GM19455 (cell line): ENCODE measurements around the gene PHLDB1.

Experiments
- ATAC-seq: cut with Tn5 transposase; IDR thresholded peaks from one replicate; pipeline ENCODE4 v1.9.1; 2021; ENCODE audit not compliant: unreplicated experiment

Gene PHLDB1

DNA sequence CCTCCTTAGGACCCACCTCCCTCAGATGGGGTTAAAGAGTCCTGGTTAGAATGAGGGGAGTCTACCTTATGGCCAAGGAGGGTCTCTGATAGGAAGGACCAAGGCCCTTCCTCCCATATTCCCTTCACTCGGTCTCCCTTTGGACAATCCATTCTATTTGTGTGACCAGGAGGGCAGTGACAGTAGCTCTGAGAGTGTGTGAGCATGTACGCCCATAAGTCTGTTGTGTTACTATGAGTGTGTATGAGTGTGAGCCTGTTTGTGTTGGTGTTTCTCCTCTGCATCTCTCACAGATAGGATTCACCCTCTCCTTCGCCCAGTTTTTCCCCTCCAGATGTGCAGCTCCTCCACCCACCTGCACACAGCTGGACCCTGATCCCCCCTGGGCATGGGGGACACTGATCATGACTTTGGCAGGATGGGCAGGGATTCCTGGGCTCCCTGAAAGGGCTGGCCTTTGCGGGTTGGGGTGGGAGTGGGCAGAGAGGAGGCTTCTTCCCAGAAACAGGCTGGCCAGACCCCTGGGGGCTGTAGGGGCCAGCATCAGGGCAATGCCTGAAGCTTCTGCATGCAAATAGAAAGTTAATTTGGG is 14.5 kb downstream of the PHLDB1 start:
- ATAC-seq = no peak

DNA sequence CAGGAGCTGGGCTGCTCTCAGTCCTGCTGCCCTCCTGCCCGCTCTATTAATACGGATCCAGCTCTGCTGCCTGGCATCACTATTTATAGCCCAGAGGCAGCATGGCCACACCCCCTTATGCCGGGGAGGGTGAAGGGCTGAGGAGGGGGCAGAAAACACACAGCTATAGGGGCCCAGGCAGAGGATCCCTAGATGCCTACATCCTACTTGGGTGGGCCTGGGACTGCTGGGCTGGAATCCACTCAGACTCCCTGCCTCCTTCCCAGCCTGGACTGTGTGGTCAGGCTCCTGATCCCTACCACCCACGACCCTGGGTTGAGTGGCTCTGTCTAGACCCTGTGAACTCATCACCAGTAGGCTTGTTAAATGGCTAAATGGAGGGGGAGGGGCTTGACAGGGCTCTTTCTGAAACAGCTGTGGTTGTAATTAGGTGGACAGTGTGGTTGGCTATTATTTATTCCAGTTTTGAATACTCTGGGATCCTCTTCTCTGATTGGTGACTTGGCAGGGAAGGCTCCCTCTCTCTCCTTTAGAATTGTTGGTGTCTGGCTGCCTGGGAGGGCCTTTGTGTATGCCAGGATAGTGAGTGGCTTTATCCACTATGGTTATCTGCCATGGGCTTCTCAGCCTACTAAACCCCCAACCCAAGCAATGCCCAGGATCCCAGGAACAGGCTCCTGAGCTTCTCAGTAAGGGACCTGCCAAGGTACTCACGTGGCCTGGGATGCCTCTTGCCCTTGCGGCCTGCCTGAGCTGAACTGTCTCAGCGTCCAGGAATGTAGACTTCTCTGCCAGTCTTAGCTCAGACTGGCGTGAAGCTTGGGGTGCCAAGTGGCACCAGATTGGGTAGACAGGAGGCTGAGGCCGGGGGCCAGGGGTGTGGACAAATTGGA is 15.2 kb downstream of the PHLDB1 start:
- no peak for ATAC-seq

DNA sequence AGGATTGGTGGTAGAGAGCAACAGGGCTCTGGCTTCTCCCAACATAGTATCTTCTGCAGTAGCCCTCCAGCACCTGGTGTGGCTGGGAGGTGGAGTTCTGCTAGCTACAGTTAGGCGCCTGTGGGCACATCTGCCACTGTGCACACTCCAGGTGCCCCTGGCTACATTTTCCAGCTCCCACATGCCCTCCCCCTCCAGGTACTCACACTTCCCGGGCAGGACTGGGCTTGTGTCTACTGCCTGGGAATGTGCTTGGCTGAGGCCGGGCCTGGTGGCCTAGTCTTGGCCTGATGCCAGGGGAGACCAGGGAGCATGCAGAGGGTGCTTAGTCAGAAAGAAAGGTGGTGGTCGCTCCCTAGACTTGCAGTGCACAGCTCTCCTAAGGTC is 15.8 kb downstream of the PHLDB1 start:
- no peak for ATAC-seq

DNA sequence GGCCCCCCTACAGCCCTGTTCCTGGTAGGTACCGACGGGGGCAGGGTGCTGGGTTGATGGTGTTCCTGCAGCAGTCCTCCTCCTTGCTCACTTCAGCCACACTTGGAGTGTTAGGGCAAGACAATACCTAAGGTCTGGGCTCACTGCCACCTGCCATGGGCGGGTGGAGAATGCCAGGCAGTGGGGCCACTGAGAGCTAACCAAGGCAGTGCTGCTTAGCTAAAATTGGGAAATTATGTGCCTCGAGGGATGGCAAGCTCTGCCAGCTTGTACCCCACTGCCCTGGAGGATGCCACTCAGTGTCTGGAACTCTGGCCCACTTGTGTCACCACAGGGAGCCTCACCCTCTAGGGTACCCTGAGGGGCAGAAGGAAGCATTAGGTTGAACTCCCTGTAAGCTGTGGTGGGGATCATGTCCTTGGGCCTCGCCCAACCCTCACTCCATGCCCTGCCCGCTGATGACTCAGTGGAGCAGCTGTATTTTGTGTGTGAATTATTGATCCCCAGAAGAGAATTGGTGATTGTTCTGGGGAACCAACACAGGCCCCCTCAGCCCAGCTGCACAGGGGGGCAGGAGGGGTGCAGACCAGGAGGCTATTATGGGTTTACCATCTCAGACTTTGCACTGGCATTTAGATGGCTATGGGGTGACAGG is 17.7 kb downstream of the PHLDB1 start:
- no peak for ATAC-seq

DNA sequence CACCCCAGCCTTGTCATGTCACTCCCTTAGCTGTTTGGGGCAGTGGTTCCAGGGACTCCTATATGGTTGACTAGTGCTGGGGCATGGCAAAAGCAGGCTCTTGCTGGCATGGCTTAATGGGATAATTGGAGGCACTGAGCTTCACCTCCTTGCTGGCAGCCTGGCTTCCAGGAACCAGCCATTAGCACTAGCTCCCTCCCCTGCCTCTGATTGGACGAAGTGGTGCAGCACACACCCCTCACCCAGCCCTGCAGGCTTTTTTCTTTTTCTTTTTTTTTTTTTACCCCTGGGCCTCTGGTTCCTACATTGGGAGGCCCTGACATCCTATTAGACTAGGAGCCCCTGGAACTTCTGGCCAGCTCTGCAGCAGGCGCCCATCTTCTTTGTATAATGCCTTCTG is 18.6 kb downstream of the PHLDB1 start:
- ATAC-seq = no peak

DNA sequence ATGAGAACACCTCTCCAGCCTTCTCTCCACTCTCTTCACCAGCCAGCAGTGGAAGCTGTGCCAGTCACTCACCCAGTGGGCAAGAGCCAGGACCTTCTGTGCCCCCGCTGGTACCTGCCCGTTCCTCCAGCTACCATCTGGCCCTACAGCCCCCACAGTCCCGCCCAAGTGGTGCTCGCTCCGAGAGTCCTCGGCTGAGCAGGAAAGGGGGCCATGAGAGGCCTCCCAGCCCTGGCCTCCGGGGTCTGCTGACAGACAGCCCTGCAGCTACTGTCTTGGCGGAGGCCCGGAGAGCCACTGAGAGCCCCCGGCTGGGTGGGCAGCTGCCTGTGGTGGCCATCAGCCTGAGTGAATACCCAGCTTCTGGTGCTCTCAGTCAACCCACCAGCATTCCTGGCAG is 20.2 kb downstream of the PHLDB1 start:
- no peak for ATAC-seq

DNA sequence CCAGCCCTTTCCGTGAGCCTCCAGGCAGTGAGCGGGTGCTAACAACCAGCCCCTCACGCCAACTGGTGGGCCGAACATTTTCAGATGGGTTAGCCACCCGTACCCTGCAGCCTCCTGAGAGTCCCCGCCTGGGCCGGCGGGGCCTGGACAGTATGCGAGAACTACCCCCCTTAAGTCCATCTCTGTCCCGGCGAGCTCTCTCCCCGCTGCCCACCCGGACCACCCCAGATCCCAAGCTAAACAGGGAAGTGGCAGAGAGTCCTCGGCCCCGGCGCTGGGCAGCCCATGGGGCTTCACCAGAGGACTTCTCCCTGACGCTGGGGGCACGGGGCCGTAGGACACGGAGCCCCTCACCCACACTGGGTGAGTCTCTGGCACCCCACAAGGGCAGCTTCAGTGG is 20.6 kb downstream of the PHLDB1 start:
- ATAC-seq = no peak

DNA sequence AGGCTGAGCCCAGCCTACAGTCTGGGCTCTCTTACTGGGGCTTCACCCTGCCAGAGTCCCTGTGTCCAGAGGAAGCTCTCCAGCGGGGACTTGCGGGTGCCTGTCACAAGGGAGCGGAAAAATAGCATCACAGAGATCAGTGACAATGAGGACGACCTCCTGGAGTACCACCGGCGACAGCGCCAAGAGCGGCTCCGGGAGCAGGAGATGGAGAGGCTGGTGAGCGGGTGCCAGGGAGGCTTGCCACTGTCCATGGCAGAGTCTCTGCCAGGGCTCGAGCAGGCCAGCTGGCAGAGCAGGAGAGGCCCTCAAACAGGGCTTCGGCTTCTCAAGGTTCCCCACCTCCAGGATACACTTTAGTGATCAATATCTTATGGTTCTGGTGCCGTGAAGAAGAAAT is 21.0 kb downstream of the PHLDB1 start:
- ATAC-seq = no peak

DNA sequence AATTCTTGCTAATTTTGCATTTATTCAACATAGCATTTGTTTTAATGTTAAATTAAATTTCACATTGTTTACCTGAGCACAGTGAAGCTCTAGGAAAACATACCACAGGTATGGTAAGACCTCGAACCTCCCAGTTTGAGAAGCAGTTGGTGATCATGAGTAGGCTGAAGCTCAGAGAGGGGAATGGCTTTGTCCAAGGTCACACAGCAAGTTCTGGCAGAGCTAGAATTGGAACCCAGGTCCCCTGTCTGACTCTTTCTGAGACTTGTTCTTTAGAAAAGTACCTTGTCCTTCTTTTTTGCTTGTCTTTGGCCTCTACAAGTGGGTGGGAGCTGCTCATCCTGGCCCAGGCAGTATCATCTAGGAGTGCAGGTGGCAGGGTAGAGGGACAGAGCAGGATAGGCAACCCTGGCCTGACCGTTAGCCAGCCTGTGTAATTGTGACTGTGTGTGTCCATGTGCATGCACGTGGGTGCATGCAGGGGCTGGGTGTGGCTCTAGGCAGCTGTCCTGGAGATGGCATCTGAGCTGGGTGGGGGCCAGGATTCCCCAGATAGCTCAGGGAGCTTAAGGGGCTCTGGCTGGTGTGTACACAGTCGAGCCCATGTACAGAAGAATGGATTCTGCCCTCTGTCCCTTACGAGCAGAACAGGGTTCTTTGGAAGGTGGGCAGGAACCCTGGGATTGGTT is 21.6 kb downstream of the PHLDB1 start:
- no peak for ATAC-seq

DNA sequence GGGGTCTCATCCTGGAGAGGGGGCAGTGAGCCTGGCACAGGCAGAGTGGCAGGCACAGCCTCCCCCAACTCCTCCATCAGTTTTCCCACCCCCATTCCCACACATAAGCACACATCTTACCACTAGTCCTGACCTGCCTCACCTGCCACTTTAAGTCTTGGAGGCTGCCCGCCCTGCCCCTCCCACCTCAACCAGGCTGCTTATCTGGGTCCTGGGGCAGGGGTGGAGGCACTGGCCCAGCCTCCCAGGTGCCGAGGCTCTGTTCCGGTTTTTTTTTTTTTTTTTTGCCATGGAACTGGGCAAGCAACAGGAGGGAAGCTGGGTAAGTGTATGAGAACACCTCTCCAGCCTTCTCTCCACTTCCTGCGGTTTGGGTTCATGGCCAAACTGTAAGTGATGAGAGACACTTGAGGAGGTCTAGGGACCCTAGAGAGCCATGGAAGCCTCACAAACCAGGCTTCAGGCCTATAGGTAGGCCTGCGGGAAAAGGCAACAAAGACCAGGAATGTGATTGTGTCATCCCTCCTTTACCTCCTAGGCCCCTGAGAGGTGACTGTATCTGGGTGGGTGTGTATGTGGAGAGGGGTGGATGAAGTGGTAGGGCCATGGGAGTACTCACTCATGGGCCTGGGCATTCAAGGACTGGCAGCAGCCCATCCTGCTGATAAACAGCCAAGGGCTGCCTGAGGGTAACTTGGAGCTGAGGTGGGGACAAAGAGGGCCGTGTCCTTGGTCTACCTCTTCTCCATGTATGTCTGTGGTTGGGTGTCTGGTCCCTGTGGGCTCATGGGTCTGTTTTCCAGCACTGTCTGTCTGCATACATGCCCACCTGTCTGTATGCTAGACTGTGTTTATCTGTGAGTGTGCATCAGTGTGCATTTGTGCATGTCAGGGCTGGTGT is 22.6 kb downstream of the PHLDB1 start:
- no peak for ATAC-seq

DNA sequence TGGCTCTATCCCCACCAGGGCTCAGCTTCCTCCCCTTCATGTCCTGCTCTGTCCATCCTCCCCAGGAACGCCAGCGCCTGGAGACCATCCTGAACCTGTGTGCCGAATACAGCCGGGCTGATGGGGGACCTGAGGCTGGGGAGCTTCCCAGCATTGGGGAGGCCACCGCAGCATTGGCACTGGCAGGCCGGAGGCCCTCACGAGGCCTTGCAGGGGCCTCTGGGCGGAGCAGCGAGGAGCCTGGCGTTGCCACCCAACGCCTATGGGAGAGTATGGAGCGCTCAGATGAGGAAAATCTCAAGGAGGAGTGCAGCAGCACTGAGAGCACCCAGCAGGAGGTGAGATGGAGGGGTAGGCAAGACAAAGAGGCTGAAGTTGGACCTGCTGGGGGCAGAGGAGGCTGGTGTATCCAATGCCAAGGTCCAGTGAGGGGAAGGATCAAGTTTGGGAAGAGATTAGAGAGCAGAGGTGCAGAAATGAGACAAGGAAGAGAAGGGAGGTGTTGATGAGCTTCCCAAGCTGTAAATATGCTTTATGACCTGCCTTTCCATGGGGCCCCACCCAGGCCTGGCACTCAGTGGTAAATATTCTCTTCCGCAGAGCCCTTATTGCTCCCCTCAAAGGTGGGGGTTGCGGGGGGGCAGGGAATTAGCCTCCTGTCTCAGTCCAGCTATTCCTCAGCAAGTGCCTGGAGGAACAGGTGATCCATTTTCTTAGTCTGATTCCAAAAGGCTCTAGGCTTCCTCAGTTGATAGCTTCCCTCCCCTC is 23.9 kb downstream of the PHLDB1 start:
- ATAC-seq = no peak

DNA sequence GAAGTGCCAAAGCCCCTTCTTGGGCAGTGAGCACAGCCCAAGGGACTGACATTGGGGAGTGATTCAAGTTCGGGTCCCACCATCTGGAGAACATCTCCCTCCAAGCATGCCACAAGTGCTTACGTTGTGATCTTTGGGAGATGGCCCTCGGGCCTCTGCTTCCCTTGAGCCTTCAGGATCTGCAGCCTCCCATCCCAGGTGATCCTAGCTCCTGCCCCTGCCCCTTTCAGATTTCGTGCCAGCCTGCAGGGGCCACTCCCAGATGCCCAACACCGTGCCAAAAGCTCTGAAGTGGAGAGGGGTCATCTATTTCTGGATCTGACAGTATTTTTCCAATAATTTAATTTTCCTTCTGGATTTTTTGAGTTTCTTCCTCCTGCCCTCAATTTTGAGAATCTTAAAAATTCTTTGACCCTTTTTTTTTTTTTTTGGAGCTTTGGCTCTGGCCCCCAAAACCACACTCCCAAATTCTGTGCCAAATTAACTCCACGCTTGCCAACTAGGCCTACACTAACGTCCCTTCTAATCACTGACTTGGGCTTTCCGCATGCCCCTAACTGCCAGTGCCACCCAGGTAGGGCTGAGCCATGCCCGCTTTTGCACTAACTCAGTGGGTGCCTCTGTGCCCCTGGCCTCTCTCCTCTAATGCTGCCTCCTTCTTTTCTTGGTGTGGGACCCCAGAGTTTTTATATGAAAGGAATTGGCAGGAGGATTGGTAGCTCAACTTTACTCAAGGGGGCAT is 25.3 kb downstream of the PHLDB1 start:
- ATAC-seq = no peak

DNA sequence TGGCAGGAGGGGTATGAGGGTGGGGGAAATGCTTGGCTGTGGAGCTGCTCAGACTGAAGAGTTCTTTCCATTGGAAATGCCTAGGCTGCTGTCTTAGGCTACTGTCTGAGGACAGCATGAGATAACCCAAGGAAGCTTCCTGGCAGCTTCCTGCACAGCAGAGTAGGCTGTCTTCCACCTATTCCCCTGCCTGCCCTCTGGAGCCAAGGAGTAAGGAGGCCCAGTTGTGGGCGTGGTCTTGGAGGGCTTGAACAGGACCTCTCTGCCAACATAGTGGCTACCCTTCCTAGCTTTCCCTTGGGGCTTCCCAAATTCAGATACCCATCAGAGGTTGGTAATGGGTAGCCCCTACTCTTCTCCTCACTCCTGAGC is 25.9 kb downstream of the PHLDB1 start:
- no peak for ATAC-seq

DNA sequence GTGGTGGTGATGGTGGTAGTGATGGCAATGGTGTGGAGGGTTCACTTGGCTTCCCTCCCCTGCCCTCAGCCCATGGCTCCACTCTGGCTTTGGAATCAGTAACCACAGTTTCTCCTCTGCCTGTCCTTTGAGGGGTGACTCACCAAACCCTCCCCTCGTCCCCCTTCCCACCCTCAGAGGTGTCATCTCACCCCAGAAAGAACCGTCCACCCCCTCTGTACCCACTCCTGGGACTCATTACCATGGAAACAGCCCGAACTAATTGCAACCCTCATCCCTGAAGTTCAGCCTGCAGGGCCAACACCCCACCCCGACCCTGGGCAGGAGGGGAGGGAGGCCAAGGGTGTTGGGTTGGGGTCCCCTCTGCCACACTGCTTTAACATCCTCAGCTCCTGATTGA is 26.6 kb downstream of the PHLDB1 start:
- no peak for ATAC-seq

DNA sequence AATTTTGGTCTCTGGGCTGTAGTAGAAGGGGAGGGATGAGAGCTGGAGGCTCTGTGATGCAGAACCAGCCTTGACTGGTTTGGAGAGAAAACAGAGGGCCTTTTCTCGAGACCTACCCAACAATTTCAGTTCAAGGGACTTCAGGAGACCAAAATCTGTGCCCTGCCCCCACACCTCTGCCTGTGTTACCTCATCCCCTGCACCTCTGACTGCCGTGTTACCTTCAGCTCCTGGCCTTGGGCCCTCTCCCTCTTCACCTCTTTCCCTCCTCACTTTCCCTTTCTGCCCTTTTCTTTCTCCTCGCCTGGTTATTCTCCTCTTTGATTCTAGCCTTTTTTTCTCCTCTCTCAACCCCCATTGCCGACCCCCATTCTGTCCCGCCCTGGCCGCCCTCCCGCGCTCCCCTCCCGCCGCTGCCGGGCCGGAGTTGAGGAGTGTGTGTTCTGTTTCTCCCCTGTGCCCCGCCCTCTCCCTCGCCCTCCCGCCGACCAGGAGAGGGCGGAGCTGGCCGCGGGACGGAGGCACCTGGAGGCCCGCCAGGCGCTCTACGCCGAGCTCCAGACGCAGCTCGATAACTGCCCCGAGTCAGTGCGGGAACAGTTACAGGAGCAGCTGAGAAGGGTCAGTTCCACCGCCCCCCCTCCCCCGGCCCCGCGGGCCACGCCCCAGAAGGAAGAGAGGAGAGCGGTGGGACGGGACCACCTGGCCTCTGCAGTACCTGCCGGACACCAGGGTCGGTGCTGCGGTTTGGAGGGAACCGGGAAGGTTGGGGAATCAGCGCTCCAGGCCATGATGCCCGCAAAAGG is 27.2 kb downstream of the PHLDB1 start:
- ATAC-seq = no peak

DNA sequence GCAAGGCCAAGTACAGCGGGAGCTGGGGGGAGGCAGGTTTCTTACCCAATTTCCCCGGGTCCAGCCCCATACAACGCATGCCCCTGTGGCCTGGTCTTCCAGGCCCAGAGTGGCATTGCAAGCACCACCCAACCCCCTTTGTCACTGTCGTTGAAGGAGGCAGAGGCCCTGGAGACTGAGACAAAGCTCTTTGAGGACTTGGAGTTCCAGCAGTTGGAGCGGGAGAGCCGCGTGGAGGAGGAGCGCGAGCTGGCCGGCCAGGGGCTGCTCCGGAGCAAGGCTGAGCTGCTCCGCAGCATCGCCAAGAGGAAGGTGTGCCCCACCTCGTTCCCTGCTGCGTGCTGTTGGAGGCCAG is 27.8 kb downstream of the PHLDB1 start:
- no peak for ATAC-seq

DNA sequence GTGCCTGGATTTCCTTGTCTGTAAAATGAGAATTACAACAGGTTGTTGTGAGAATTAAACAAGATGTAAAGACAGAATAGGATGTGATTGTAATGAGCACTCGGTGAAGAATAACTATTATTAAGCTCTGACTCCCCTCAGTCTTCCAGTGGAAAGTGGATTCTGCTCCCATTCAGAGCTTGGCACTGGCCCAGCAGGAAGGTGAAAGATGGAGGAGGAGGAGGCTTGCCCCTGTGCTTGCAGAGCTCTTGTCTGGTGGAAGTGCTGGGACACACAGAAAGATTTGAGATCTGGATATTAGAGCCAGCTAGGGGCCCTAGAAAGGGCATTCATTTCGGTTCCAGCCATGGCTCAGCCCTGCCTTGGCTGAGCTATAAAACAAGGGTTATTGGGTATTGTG is 28.2 kb downstream of the PHLDB1 start:
- ATAC-seq = no peak

DNA sequence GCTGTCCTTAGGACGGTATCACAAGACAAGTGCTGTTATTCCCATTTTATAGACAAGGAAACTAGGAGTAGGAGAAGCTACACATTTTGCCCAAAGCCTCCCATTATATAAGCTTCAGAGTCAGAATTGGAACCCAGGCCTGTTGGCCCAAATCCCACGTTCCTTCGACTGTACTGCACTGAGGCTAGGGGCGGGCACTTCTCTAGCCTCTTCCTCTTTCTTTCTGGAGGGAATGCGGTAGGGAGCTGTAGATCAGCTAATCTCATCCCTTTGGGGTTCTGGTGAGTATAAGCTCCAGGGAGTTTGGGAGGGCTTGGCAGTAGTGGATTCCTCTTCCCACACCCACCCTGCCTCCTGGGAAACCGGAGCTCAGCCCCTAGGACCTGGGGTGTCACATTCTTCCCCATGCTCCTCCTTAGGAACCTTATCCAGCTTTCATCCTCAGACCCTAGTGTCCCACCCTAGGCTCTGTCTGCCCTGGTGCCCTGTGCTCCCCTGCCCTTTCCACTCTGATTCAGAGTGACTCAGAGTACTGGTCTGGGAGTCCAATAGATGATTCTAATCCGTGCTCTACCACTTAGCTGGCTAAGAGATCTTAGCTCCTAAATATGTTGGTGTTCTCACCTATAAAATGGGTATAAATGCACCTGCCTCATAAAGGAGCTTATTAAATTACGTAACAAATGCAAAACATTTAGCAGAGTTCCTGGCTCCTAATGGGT is 29.3 kb downstream of the PHLDB1 start:
- ATAC-seq = no peak
